ENCODE results near the gene XRN2. TPM values are rescaled to one million over a fixed set of nuclear protein-coding genes. Genes with fewer than 3 reads are reported as not detected.

Gene XRN2
- total RNA-seq, 1 experiment from 2014 or later, result 118 TPM

DNA sequence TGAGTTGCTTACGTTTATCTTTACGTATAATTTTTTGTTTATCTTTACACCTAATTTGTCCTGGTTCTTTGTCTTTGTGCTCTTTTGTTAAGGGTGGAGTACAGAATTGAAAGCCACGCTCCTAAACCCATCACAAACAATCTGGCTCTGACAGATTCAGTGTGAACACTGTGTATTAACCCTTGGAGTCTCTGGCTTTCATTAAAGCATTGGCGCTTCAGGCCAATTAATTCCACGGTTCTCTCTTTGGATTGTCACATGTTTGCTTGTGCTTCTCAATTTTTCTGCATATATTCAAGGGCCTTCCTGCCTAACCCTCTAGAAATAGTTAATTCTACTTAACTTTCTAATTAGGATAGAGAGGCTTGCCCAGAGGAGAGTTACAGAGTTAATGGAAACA lies 55.6 kb downstream of the XRN2 start:
- no peak overlapping the region for H3K27ac Mint-ChIP-seq
- ChIA-PET POLR2A (no interaction called here), CTCF (no interaction called here)
- peaks cover 67% of the 10 kb centered on the region for H3K36me3 Mint-ChIP-seq
- TF ChIP-seq PRRX2 (CRISPR knock-in tag; IDR thresholded peaks at IDR 0.05) (no peak), SOX15 (CRISPR knock-in tag; IDR thresholded peaks at IDR 0.05) (no peak), FOXK1 (CRISPR knock-in tag; IDR thresholded peaks at IDR 0.05) (no peak), JAZF1 (CRISPR knock-in tag; IDR thresholded peaks at IDR 0.05) (no peak), ELF4 (CRISPR knock-in tag; IDR thresholded peaks at IDR 0.05; ENCODE audit: low read depth) (no peak), SMAD4 (CRISPR knock-in tag; IDR thresholded peaks at IDR 0.05) (no peak), GTF2I (CRISPR knock-in tag; conservative IDR thresholded peaks at IDR 0.05) (no peak), CREB1 (CRISPR knock-in tag; IDR thresholded peaks at IDR 0.05) (no peak), ZNF416 (CRISPR knock-in tag; IDR thresholded peaks at IDR 0.05) (no peak), ZNF317 (CRISPR knock-in tag; IDR thresholded peaks at IDR 0.05; ENCODE audit: borderline replicate concordance, low read depth) (no peak)
- TF ChIP-seq, protein P1, sequence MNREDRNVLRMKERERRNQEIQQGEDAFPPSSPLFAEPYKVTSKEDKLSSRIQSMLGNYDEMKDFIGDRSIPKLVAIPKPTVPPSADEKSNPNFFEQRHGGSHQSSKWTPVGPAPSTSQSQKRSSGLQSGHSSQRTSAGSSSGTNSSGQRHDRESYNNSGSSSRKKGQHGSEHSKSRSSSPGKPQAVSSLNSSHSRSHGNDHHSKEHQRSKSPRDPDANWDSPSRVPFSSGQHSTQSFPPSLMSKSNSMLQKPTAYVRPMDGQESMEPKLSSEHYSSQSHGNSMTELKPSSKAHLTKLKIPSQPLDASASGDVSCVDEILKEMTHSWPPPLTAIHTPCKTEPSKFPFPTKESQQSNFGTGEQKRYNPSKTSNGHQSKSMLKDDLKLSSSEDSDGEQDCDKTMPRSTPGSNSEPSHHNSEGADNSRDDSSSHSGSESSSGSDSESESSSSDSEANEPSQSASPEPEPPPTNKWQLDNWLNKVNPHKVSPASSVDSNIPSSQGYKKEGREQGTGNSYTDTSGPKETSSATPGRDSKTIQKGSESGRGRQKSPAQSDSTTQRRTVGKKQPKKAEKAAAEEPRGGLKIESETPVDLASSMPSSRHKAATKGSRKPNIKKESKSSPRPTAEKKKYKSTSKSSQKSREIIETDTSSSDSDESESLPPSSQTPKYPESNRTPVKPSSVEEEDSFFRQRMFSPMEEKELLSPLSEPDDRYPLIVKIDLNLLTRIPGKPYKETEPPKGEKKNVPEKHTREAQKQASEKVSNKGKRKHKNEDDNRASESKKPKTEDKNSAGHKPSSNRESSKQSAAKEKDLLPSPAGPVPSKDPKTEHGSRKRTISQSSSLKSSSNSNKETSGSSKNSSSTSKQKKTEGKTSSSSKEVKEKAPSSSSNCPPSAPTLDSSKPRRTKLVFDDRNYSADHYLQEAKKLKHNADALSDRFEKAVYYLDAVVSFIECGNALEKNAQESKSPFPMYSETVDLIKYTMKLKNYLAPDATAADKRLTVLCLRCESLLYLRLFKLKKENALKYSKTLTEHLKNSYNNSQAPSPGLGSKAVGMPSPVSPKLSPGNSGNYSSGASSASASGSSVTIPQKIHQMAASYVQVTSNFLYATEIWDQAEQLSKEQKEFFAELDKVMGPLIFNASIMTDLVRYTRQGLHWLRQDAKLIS (CRISPR knock-in tag; IDR thresholded peaks at IDR 0.05; ENCODE audit: borderline replicate concordance), result no peak
- TF ChIP-seq, protein P2, sequence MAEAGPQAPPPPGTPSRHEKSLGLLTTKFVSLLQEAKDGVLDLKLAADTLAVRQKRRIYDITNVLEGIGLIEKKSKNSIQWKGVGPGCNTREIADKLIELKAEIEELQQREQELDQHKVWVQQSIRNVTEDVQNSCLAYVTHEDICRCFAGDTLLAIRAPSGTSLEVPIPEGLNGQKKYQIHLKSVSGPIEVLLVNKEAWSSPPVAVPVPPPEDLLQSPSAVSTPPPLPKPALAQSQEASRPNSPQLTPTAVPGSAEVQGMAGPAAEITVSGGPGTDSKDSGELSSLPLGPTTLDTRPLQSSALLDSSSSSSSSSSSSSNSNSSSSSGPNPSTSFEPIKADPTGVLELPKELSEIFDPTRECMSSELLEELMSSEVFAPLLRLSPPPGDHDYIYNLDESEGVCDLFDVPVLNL (CRISPR knock-in tag; IDR thresholded peaks at IDR 0.05; ENCODE audit: borderline replicate concordance, low read depth), result no peak
- TF ChIP-seq, protein P3, sequence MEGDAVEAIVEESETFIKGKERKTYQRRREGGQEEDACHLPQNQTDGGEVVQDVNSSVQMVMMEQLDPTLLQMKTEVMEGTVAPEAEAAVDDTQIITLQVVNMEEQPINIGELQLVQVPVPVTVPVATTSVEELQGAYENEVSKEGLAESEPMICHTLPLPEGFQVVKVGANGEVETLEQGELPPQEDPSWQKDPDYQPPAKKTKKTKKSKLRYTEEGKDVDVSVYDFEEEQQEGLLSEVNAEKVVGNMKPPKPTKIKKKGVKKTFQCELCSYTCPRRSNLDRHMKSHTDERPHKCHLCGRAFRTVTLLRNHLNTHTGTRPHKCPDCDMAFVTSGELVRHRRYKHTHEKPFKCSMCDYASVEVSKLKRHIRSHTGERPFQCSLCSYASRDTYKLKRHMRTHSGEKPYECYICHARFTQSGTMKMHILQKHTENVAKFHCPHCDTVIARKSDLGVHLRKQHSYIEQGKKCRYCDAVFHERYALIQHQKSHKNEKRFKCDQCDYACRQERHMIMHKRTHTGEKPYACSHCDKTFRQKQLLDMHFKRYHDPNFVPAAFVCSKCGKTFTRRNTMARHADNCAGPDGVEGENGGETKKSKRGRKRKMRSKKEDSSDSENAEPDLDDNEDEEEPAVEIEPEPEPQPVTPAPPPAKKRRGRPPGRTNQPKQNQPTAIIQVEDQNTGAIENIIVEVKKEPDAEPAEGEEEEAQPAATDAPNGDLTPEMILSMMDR (IDR thresholded peaks at IDR 0.05), result no peak
- TF ChIP-seq, protein P4, sequence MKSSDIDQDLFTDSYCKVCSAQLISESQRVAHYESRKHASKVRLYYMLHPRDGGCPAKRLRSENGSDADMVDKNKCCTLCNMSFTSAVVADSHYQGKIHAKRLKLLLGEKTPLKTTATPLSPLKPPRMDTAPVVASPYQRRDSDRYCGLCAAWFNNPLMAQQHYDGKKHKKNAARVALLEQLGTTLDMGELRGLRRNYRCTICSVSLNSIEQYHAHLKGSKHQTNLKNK (CRISPR knock-in tag; IDR thresholded peaks at IDR 0.05), result no peak
- TF ChIP-seq, protein P5, sequence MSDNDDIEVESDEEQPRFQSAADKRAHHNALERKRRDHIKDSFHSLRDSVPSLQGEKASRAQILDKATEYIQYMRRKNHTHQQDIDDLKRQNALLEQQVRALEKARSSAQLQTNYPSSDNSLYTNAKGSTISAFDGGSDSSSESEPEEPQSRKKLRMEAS (CRISPR knock-in tag; IDR thresholded peaks at IDR 0.05), result no peak
- no peak overlapping the region for H3K4me3 Mint-ChIP-seq
- no peak for DNase-seq (ENCODE audit: low spot score)
- no peaks in the 10 kb centered on the region for H3K27me3 Mint-ChIP-seq (ENCODE audit: low read depth)
- H3K4me1 Mint-ChIP-seq, result no peaks in the 10 kb centered on the region
- H3K9me3 Mint-ChIP-seq, result no peaks in the 10 kb centered on the region
- no peak for ATAC-seq

DNA sequence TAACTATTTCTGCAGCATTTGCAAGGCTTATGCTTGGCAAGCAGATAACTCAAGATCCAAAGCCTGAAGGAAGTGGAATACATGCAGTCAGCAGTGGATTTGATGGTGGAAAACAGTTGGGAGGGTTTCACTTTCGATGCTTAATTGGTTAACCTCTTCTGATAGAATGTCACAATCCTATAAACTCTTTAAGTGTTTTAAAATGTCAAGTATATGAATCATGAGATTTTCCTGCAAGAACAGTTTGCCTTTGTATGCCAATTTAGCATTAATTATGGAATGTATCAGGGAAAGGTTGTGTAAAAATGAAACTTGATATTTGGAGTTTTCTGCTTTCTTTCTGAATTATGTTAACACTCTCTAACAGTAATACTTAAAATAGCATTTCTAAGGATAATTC lies 57.6 kb downstream of the XRN2 start:
- ChIA-PET POLR2A (no interaction called here), CTCF (no interaction called here)
- no peak for ATAC-seq
- no peaks in the 10 kb centered on the region for H3K9me3 Mint-ChIP-seq
- H3K27me3 Mint-ChIP-seq (ENCODE audit: low read depth), result no peaks in the 10 kb centered on the region
- no peak overlapping the region for H3K27ac Mint-ChIP-seq
- DNase-seq (ENCODE audit: low spot score), result no peak
- no peak overlapping the region for H3K4me3 Mint-ChIP-seq
- peaks cover 62% of the 10 kb centered on the region for H3K36me3 Mint-ChIP-seq
- no peaks in the 10 kb centered on the region for H3K4me1 Mint-ChIP-seq
- TF ChIP-seq, protein P6, sequence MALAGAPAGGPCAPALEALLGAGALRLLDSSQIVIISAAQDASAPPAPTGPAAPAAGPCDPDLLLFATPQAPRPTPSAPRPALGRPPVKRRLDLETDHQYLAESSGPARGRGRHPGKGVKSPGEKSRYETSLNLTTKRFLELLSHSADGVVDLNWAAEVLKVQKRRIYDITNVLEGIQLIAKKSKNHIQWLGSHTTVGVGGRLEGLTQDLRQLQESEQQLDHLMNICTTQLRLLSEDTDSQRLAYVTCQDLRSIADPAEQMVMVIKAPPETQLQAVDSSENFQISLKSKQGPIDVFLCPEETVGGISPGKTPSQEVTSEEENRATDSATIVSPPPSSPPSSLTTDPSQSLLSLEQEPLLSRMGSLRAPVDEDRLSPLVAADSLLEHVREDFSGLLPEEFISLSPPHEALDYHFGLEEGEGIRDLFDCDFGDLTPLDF (CRISPR knock-in tag; IDR thresholded peaks at IDR 0.05), result no peak
- TF ChIP-seq, protein P1 (CRISPR knock-in tag; IDR thresholded peaks at IDR 0.05; ENCODE audit: borderline replicate concordance), result no peak
- TF ChIP-seq SOX15 (CRISPR knock-in tag; IDR thresholded peaks at IDR 0.05) (no peak), FOXK1 (CRISPR knock-in tag; IDR thresholded peaks at IDR 0.05) (no peak), NFYB (CRISPR knock-in tag; conservative IDR thresholded peaks at IDR 0.05; ENCODE audit: low read depth) (no peak), RELA (CRISPR knock-in tag; IDR thresholded peaks at IDR 0.05; ENCODE audit: borderline replicate concordance) (no peak), NFE2L1 (CRISPR knock-in tag; IDR thresholded peaks at IDR 0.05) (no peak)
- TF ChIP-seq, protein P7, sequence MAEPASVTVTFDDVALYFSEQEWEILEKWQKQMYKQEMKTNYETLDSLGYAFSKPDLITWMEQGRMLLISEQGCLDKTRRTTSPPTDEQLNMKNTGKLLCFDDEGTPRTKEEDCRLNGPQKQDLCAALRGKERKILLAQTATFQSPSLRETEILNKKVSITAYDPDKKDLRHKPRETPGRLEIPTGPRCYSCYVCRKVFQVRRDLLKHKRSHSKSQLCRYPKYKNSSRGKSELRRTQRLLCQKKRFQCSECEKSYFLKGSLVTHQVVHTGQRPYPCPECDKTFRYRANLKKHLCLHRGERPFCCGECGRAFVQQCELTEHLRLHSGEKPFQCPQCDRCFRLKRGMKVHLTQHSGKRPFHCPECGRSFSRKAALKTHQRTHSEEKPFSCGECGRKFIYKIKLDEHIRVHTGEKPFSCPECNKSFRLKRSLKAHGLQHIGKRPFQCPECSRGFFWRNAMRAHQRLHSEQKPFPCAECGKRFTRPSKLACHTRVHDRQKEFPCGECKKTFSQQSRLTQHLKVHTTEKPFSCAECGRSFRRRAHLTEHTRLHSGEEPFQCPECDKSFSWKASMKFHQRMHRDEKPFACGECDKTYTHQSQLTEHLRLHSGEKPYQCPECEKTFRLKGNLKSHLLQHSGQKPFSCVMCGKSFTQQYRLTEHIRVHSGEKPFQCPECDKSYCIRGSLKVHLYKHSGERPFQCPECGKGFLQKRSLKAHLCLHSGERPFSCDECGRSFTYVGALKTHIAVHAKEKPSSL (CRISPR knock-in tag; conservative IDR thresholded peaks at IDR 0.05), result no peak
- TF ChIP-seq, protein P8, sequence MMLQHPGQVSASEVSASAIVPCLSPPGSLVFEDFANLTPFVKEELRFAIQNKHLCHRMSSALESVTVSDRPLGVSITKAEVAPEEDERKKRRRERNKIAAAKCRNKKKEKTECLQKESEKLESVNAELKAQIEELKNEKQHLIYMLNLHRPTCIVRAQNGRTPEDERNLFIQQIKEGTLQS (CRISPR knock-in tag; conservative IDR thresholded peaks at IDR 0.05), result no peak
